Lung (tissue), 12 donors: ENCODE measurements around the gene SFRP5. TPM values are rescaled to one million over a fixed set of nuclear protein-coding genes. Genes with fewer than 3 reads are reported as not detected.

Experiments used
- ATAC-seq: fragments of 200-7000 bp; cut with Tn5 transposase; one replicate; pipeline ENCODE4 v1.9.1; 2020; ENCODE audit warnings: moderate number of reproducible peaks; ENCODE audit not compliant: insufficient read depth, low FRiP score
- DNase-seq, 3 donors: peaks; one replicate each; pipeline ENCODE4 v3.0.0-alpha.2; 2013 to 2017
- H3K27ac ChIP-seq, 2 donors: one replicate each; pipeline ENCODE4 v1.5.1; 2013; ENCODE audit warnings: mild to moderate bottlenecking in 2 of 2, moderate library complexity in 2 of 2, control low read depth in 1 of 2, inconsistent platforms in 1 of 2, low read depth in 1 of 2, low read length in 1 of 2
- H3K27me3 ChIP-seq, 3 donors: one replicate each; pipeline ENCODE4 v1.5.1; 2013; ENCODE audit warnings: low read length in 2 of 3; ENCODE audit not compliant: control insufficient read depth in 3 of 3, insufficient read depth in 3 of 3
- H3K36me3 ChIP-seq, 4 donors: one replicate each; pipeline ENCODE4 v1.5.1; 2013; ENCODE audit warnings: low read length in 4 of 4, mild to moderate bottlenecking in 1 of 4, moderate library complexity in 1 of 4; ENCODE audit not compliant: control insufficient read depth in 4 of 4, insufficient read depth in 4 of 4
- H3K4me1 ChIP-seq, 5 donors: one replicate each; pipeline ENCODE4 v1.5.1; 2013; ENCODE audit warnings: low read length in 5 of 5, mild to moderate bottlenecking in 2 of 5, moderate library complexity in 1 of 5; ENCODE audit not compliant: control insufficient read depth in 5 of 5, insufficient read depth in 5 of 5
- H3K4me3 ChIP-seq: one replicate; pipeline ENCODE4 v1.5.1; 2013; ENCODE audit warnings: mild to moderate bottlenecking, control low read depth, moderate library complexity
- H3K9ac ChIP-seq, 2 donors: one replicate each; pipeline ENCODE4 v1.5.1; 2013; ENCODE audit warnings: low read length in 2 of 2, control low read depth in 1 of 2; ENCODE audit not compliant: insufficient read depth in 1 of 2
- H3K9me3 ChIP-seq, 4 donors: one replicate each; pipeline ENCODE4 v1.5.1; 2013; ENCODE audit warnings: low read length in 3 of 4, mild to moderate bottlenecking in 1 of 4, moderate library complexity in 1 of 4; ENCODE audit not compliant: control insufficient read depth in 4 of 4, insufficient read depth in 3 of 4
- WGBS, 2 donors: extraction: QIAGEN DNeasy Blood & Tissue Kit; methylation state at CpG; one replicate each; pipeline ENCODE4 v1.1.7; 2013; 5-methylcytosine and 5-hydroxymethylcytosine counted together
- polyA plus RNA-seq, 2 donors: library from polyadenylated mRNA; stranded (reverse); fragments of 200-250 nt; gene quantifications; one replicate each; pipeline ENCODE4 v1.2.1, GENCODE V29; 2013
- total RNA-seq, 2 donors: library from RNA; depleted of rRNA in 1 of 2; stranded (reverse); fragments of >200 nt in 1 of 2; gene quantifications; one replicate each; pipeline ENCODE4 v1.2.1, GENCODE V29; 2014 to 2021
- TF ChIP-seq, protein P1 (sequence below): IDR thresholded peaks from 2 replicates; pipeline ENCODE4 v1.5.1; 2012; ENCODE audit warnings: mild to moderate bottlenecking; ENCODE audit errors: control extremely low read depth, extremely low read depth
- donor health status: control.
- donor health status: control.
- donor health status: Bipolar disorder and iron deficiency.
- donor health status: healthy.
- donor health status: DM: yes; HTN: yes; CAD: no.

Gene SFRP5
- total and polyA plus RNA-seq, 4 donors, result 0.44 to 12.8 (median 1.7) TPM

GRCh38 chr10:97780841-97781617 is 9.2 kb upstream of the SFRP5 start:
- H3K27me3 ChIP-seq, result no peaks in the 10 kb centered on the region
- H3K27ac ChIP-seq, result no peak overlapping the region
- peaks cover 0 to 28% (median 13%) of the 10 kb centered on the region in 5 donors for H3K4me1 ChIP-seq
- H3K4me3 ChIP-seq, result no peak overlapping the region
- no peak for ATAC-seq
- WGBS, 2 donors, result 45 to 50% methylated on average over 7 of the region's 7 CpGs
- DNase-seq, result peak; percentile 56 to 85 (median 81)
- H3K9ac ChIP-seq, result no peak overlapping the region
- H3K36me3 ChIP-seq, result no peaks in the 10 kb centered on the region
- TF ChIP-seq, protein P1, sequence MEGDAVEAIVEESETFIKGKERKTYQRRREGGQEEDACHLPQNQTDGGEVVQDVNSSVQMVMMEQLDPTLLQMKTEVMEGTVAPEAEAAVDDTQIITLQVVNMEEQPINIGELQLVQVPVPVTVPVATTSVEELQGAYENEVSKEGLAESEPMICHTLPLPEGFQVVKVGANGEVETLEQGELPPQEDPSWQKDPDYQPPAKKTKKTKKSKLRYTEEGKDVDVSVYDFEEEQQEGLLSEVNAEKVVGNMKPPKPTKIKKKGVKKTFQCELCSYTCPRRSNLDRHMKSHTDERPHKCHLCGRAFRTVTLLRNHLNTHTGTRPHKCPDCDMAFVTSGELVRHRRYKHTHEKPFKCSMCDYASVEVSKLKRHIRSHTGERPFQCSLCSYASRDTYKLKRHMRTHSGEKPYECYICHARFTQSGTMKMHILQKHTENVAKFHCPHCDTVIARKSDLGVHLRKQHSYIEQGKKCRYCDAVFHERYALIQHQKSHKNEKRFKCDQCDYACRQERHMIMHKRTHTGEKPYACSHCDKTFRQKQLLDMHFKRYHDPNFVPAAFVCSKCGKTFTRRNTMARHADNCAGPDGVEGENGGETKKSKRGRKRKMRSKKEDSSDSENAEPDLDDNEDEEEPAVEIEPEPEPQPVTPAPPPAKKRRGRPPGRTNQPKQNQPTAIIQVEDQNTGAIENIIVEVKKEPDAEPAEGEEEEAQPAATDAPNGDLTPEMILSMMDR, result no peak
- H3K9me3 ChIP-seq, result no peaks in the 10 kb centered on the region

DNA sequence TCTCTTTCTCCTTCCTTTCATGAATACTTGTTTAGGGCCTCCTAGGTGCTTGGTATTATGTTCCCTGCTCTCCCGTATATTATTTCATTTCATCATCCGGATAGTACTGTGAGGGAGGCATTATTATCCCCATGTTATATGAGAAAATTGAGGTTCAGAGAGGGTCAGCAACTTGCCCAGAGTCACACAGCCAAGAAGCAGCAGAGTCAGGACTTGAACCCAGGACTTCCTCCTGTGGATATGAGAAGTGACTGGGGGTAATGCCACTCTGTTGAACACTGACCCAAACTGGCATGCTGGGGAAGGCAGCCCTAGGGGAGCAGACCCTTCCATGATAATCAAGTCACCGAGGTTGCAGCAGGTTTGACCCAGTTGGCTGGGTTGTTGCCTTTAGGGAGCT is 8.2 kb upstream of the SFRP5 start:
- Histone ChIP-seq H3K4me3 (no peak overlapping the region), H3K4me1 (peaks cover 0 to 28% (median 13%) of the 10 kb centered on the region in 5 donors), H3K27me3 (no peaks in the 10 kb centered on the region), H3K9me3 (no peaks in the 10 kb centered on the region), H3K9ac (no peak overlapping the region), H3K36me3 (no peaks in the 10 kb centered on the region), H3K27ac (no peak overlapping the region)
- DNase-seq, result no peak
- TF ChIP-seq, protein P1, result no peak
- ATAC-seq, result no peak
- 96% methylated on average over 3 of the region's 3 CpGs for WGBS, 2 donors

DNA sequence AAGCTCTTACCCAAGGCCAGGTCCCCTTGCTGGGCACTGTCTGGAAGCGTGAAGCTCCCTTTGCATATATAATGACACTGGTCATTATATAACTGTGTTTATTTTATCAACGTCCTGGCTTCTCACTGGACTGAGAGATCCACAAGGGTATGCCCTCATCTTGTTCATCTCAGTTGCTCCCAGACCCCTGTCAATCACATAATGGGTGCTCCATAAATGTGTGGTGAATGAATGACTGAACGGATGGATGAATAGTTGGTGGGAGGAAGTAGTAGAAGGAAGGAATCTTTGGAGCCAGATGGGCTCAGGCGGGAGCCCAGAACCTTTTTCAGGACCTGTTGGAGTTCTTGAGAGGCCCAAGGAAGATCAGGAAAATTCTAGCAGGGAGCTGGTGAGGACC is 7.7 kb upstream of the SFRP5 start:
- Histone ChIP-seq H3K9ac (no peak overlapping the region), H3K9me3 (no peaks in the 10 kb centered on the region), H3K4me1 (peaks cover 0 to 28% (median 13%) of the 10 kb centered on the region in 5 donors), H3K4me3 (no peak overlapping the region), H3K27ac (no peak overlapping the region), H3K36me3 (no peaks in the 10 kb centered on the region), H3K27me3 (no peaks in the 10 kb centered on the region)
- TF ChIP-seq, protein P1, result no peak
- no peak for ATAC-seq
- no peak for DNase-seq
- WGBS, 2 donors, result 75 to 84% methylated on average over 4 of the region's 4 CpGs
